Left kidney (tissue), 2 donors: ENCODE data around the gene ADAMTS12. TPM values are rescaled to one million over a fixed set of nuclear protein-coding genes. Genes with fewer than 3 reads are reported as not detected.

Experiments
- DNase-seq: peaks from one replicate; pipeline ENCODE4 v3.0.0-alpha.2; 2013
- polyA plus RNA-seq: library from polyadenylated mRNA; unstranded; fragments of 120-200 nt; gene quantifications from one replicate; pipeline ENCODE4 v1.2.1, GENCODE V29; 2013; ENCODE audit not compliant: insufficient read length

Gene ADAMTS12
- polyA plus RNA-seq, 1 donor = 18.3 TPM

DNA sequence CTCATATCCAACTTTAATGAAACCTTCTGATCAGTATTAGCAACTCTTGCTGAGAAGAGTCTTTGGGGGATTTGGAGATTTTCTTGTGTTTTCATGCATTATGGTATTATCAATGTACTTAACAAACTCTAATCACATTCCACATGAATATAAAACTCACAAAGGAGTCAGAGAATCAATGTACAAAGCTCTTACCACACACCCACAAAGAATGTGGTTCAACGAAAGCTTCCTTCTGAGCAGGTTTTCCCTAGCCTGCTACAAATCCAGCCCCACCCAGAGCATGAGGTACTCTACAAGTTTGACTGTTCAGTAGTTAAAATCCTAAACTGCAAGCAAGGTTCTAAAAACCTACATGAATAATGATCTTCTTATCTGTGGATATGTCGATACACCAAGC is 240.9 kb downstream of the ADAMTS12 start:
- DNase-seq = no peak

DNA sequence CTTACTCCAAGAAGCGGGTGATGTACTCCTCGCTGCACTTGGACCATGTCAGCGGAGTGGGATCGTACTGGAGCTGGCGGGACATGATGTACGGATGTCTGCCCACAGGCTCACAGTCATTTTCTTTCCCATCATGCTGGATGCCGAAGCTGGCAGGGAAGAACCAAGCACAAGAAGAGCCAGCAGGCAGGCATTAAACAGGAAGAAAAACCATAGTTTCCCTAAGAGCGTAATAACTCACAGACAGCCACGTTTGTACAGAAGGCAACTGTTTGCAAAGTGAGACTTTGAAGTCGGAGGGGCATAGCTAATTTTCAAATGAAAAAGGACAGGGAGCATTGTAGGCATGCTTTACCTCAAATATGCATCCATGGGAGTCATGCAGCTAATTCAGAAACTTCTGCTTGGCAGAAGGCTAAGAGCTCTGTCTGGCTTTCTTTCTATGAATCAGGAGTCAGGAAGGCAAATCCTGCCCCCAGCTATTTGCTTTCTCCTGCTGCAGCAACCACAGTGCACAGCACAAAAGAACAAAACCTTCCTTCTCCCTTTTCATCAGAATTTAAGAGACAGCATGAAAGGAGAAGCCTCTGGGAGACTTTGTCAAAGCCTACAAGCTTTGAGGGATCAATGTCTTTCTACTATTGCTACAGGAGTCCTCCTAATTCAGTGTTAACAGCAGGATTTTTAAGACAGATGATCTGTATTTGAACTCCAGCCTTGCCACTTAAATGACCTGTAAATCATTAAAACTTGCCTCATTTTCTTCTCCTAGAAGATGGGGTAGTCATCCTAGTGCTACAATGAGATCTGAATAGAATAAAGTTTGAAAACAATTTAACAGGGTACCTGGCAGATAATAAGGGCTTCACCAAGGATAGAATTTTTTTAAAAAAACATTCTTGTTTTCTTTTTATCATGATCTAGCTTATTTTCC is 242.0 kb downstream of the ADAMTS12 start:
- DNase-seq = no peak

DNA sequence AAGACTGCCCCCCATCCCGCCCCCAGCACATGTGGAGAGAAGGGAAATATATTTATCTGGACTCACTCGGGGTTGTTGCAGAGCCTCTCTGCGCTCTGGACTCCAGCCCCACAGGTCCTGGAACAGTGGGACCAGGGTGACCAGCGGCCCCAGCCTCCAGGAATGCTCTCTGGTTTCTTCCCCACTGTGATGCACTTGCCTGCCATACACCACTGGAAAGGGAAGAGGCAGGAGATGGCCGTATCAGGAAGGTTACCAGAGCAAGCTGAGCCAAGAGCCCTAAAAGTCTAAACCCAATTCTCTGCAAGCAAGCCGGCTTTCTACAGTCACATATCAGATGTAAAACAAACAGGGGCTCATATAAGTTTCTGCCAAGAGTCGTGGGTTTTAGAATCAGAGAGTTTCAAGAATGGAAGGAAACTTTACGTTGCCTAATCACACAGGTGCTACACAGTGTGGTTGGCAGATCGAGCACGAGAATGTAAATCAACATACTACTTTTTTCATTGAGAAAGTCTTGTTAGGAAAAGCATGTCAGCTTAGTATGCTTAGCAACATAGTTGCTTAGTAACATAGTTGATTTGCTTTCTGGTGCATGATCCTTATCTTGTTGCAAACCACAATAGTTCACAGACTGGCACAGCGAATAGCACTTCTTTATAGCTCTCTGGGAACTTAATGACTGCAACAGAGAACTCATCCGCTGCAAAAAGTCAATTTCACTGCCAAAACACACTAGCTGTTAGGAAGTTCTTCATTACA is 249.9 kb downstream of the ADAMTS12 start:
- no peak for DNase-seq

DNA sequence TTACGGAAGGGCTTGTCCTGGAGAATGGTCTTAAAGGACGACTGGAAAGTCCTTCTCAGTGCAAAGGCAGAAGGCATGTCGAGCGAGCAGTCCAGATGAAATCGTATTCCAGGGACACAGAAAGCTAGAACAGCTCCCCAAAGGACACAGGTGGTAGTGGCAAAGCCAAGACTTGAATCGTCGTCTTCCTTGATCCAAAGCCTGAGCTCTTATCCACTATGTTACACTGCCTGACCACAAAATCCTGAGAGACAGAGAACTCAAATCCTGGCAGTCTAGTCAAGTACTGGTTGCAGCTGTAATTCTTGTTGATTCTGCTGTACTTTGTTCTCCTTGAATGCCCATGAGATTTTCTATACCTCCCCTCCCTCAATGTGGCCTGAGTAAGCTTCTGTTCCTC is 252.3 kb downstream of the ADAMTS12 start:
- DNase-seq = no peak

DNA sequence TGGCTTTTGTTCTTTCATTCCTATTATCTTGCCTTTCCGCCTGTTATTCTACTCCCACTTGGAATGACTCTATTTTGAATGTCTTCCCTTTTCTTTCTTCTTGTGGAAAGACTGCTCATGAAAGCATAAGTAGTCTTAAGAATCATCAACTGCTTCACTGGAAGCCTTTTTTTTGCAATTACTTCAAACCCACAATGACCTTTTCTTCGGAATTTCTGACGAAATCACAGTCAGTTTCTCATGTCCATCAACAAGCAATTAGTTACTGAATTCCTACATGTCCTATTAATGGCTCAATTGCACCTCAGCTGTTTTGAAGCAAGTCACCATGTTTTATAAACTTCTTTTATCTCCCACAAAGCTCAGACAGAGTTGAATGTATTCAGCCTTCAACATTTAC is 254.8 kb downstream of the ADAMTS12 start:
- DNase-seq = no peak

DNA sequence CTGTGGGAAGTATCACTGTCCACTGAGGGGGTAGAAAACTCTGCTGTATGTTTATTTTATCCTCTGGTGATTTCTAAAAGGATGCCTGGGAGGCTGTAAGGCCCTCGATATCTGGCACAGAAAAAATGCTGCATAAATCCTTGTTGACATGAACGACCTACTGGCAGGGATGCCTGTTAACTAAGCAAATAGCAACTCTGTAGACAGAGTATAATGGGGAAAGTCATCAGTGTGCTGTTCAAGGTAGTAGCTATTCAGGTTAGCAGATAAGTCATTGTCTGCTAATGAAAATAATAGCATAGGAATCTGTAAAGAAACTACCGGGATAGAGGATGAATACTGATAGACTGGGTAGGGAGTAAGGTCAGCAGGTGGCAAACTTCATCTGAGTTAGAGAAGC is 256.2 kb downstream of the ADAMTS12 start:
- no peak for DNase-seq

DNA sequence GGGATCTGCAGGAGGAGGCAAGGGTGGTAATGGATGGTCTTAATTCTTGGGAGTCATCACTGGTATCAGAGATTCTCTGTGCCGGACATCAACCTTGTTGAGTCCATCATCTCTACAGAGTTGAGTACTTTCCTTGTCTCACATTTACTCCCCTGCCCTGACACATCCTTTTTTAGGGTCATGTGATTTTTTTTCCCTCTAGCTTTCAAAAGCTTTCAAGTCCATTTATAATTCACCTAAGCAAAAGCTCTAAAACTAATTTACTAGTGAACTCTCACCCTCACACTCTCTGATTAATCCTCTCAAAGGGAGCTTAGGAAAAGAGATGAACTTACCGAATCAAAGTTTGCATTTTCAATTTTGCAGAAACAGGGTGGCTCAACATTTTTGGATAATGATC is 258.1 kb downstream of the ADAMTS12 start:
- no peak for DNase-seq

DNA sequence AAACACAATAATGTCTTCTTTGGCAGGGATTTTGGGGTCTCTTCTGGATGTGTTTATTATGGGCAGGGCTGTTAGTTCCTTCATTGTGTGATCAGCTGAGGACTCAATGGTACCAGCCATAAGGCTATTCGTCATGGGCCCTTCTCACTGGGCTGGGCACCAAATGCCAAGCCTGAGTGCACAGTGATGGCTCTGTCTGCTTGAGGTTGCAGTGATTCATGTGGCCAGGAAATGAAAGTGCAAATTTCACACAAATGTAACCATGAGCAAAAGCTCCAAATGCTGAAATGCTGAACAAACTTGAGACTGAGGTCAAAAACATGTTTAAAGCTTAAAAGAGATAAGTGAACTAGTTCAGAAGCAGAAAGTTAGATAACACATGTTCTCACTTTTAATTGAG is 260.0 kb downstream of the ADAMTS12 start:
- DNase-seq = no peak

DNA sequence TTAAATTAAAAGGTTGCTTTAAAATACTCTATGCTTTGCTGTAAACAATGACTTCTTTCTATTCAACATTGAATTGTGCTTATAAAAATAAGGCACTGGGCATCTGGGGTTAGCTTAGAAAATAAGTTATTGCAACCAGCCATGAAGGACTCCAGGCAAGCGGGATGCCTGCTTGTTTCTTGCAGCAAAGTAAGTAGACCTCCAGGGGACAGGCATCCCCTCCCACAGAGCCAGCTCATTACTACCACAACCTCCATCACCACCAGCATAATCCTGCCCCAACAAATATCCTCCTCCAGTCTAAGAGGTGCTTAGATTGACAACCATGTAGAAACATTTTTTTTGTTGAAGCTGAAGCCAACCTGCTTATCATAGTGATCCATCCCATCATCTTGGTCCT is 260.7 kb downstream of the ADAMTS12 start:
- DNase-seq = no peak

DNA sequence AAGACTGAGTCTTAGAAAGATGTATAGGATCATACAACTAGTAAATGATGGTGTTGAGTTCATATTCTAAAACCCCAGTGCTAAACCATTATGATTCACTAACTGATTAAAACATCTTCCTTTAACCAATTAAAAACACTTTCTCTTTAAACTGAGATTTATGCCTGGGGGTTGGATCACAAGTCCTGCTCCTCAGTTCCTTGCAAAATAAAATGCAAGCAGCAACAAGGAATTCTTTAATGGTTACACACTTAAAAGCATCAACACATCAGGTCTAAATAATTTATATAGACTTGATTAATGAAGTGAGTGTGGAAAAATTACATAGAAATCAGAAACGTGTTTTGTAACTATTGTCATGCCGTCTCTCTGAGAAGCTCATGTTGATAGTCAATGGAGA is 261.8 kb downstream of the ADAMTS12 start:
- no peak for DNase-seq

DNA sequence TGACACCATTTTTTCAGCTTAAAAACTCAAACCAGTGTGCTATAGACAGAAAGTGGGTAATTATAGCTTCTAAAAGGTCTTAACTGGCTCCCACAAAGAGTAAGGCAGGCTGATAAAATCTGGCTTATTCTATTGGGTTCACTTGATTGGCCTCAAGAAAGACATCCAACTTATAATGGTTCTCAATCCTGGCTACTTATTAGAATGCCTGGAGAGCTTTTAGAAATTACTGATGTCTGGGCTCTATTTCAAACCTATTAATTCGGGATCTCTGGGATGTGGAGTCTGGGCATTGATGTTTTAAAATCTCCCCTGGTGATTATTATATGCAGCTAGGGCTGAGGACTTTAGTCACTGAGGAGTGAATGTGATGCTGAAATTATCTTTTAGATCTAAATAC is 263.0 kb downstream of the ADAMTS12 start:
- DNase-seq = no peak

DNA sequence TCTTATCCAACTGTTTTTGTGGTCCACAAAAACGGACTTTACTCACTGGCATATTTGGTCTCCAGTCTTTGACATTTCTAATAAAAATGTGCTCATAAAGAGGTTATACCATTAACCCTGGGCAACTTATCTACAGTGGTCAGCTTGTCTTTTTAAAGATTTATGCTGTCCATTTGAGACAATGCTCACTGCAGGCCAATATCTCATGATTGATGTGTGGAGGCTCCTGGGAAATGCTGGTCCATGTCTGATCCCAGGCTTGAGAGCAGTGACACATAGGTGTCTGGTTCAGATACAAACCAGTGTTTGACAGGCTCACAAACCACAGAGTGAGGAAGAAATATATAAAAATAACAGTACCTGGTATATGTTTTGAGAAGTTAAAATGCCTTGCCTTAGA is 270.3 kb downstream of the ADAMTS12 start:
- DNase-seq = no peak

DNA sequence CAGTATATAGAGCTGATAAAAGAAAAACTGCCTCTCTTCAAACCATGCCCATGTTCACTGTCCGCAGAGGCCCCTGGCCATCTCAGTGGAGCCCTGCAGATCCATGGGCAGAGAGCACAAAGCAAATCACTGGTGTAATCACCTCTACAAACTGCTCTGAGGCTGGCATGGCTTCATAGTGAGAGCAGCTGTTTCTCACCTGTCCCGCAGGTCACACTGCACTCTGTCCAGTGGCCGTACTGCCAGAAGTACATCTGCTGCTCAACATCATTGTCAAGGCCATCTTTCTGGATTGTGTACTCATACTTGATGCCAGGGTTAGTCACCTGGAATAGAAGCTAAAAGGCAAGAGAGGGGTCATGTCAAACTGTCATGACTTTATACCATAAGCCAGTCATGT is 277.8 kb downstream of the ADAMTS12 start:
- DNase-seq = no peak

DNA sequence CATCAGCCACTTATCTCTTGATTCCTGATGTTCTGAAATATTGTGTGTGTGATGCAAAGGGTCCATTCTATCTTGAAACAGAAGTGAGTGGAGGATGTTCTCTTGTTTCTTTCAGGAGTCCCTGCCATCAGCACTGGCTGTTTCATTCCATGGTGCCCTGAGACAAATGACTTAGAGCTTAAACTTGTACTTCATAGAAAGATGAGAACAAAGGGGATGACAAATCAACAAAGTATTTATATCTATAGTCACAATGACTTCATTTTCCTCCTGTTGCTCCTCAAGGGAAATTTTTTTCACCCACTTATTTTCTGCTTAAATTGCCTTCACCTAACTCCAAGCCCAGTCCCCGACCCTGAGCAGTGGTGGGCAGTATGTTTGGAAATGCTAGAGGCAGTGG is 279.4 kb downstream of the ADAMTS12 start:
- DNase-seq = no peak

DNA sequence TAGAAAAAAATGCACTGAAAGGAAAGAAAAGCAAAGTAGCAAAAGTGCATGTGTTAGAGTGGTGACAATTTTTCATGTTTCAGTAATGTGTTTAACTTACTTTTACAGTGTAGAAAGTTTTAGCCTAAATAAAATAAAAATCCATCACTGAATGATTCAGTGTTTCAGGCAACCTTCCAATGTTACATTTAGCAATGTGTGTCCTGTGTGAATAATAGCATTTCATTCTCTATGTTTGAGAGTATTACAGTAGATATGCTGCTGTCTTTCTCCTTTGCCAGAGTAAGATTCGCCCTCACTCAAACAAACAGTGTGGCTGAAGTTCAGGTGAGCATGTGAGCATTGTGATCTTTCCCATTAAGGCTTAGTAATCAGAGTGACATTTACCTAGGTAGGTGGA is 279.9 kb downstream of the ADAMTS12 start:
- DNase-seq = no peak

DNA sequence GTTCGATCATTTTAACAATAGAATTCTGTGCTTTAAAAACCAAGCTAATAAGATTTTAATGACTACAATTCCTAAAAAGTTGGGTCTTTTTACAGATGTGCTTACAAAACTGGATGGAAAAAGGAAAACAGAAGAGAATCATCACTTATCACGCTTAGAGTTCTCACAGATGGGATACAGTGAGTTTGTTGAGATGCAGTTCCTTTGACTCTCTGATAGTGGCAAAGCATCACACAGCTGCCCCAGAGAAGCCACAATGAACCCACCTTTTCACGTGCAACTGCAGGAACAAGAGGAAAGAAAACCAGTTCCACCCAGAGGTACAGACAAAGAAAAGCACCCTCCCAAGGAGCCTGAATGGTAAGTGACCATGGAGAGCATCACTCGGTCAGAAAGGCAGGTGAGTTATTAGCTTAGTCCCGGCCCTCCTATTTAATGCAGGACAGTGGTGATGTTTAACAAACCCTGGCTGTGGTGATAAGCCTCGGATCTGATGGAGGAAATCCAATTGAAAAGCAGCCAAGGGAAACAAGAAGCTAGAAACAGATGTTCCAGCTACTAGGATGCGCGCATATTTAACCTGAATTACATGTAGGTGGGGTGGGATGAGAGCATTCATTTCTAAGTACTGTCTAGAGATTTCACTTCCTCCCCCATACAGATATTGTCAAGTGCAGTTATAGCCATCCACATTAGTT is 283.3 kb downstream of the ADAMTS12 start:
- DNase-seq = no peak

DNA sequence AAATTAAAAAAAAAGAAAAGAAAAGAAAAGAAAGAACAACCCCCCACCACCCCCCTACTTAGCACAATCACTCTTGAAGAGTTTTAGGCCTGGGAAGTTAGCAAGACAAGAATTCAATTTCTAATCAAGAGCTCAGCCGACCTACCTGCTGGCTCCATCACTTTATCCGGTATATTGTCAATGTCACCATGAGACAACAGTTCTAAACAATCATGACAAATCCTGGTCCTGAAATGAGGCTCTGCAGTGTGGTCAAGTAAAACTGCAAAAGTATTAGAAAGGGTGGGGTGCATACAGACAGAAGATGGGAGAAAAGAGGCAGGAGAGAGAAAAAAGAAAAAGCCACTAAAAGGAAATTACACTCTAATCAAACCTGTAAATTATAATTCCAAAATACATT is 287.3 kb downstream of the ADAMTS12 start:
- no peak for DNase-seq

DNA sequence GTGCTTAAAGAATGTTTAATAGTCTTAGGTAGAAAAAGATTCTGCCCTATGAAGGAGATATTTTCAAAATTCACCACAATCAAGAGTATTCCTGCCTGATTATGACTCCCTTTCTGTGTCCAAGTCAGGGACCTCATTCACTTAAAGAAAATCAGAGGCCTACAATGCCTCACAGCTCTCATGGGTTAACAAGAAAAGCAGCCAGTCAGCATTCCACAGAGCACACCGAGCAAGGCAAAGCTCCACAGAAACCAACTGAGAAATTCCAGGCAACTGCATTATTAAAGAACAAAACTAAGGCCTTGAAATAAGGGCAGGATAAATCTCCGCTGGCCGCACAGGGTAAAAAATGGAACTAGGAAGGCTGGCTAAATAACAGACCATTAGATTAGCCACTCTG is 289.9 kb downstream of the ADAMTS12 start:
- DNase-seq = peak; percentile 50

DNA sequence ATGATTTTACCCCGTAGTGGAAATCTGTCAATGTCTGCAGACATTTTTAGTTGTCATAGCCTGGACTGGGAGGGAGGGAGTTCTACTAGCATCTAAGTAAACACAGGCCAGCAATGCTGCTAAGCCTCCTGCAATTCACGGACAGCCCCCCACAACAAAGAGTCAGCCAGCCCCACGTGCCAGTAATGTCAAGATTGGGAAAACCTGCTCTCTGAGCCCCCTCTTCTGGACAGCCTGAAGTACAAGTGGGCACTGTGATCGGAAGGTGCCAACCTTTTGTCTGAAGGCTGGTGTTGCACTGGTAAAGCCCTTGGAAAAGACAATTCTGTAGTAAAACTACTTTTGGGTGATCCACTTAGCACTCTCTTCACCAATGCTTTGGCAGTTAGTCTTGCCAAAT is 296.5 kb downstream of the ADAMTS12 start:
- DNase-seq = no peak

DNA sequence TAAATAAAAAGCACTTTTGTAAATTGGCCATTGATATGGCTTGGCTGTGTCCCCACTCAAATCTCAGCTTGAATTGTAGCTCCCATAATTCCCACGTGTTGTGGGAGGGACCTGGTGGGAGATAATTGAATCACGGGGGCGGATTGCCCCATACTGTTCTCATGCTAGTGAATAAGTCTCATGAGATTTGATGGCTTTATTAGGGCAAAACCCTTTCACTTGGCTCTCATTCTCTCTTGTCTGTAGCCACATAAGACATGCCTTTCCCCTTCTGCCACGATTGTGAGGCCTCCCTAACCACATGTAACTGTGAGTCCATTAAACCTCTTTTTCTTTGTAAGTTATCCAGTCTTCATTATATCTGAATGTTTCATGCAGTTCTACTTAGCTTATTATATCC is 297.8 kb downstream of the ADAMTS12 start:
- DNase-seq = no peak

DNA sequence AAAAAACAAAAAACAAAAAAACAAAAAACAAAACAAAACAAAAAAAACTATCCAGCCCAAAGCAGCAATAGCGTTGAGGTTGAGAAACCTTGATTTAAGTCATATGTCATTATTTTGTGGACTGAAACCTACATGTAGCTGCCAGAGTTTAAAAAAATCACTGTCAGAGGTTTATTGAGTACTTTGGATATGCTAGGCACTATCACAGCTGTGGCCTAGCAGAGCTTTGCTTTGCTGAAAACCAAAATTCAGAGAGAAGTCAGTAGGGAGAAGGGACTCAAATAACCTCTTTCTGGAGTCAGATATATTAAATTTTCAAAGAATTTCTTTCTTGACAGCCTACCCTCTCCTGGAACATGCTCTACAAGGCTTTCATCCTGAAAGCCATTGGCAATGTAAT is 299.5 kb downstream of the ADAMTS12 start:
- no peak for DNase-seq

DNA sequence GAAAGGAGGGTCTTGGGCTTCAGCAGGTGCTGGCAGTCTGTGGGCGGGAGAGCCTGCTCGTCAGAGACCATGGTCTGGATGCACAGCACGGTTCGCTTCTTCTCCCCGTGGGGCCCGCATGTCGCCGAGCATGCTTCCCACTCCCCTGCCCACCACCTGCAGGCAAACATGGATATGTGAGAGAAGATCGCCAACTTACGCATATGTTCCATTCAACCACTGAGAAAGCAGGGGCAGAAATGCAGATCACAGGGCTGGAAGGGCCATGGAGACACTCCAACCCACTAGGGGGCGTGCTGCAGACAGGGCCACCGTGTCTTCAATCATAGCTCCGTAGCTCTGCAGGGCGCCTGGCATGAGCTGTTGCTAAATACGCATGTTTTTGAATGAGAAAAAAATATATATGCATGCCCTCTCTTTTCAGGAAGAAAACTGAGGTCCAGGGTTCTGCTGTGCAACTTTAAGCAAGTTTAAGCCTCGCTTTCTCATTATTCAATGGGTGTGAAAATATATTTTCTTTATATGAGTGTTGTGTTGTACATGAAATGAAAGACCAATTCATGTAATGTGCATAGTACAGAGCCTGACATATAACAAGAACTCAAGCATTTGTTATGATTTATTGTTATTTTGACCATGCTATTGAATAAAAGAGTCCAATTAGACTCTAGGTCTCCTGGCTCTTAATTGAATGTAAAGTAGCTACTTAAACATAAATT is 303.0 kb downstream of the ADAMTS12 start:
- DNase-seq = no peak
